A673 (cell line): ENCODE results near the gene SATB2. TPM values are rescaled to one million over a fixed set of nuclear protein-coding genes. Genes with fewer than 3 reads are reported as not detected.

Experiments used
- BruUV-seq: library from RNA; stranded (reverse); fragments of 400-500 nt; replicated peaks from 2 replicates; lab custom pipeline; 2021; lab: Mats Ljungman, UMichigan
- CTCF ChIA-PET: fragments of 300-600 bp; sonication (Branson Sonifier 250); formaldehyde crosslinking; loops from one replicate; lab custom pipeline; 2022; ENCODE audit warnings: antibody characterized with exemption; lab: Charles Lee
- POLR2A ChIA-PET: fragments of 300-600 bp; sonication (Branson Sonifier 250); formaldehyde crosslinking; loops from one replicate; lab custom pipeline; 2022; ENCODE audit warnings: antibody characterized with exemption; ENCODE audit not compliant: low non-redundant PET; lab: Charles Lee
- DNase-seq: peaks from one replicate; pipeline ENCODE4 v3.0.0-alpha.2; 2015; ENCODE audit warnings: low spot score
- H3K27ac ChIP-seq: fragments of 200-600 bp; sonication (generic); 2 replicates; pipeline ENCODE4 v1.5.1; 2016; ENCODE audit warnings: mixed run types, low read depth, mild to moderate bottlenecking, mixed read lengths, antibody characterized with exemption, low read length; ENCODE audit not compliant: poor library complexity, severe bottlenecking
- H3K27me3 ChIP-seq: fragments of 200-600 bp; sonication (generic); replicated peaks from 2 replicates; pipeline ENCODE4 v1.6.1; 2017; ENCODE audit warnings: mixed run types, low read depth, mild to moderate bottlenecking, mixed read lengths, antibody characterized with exemption, low read length; ENCODE audit not compliant: insufficient read depth, poor library complexity
- H3K36me3 ChIP-seq: fragments of 200-600 bp; sonication (generic); 2 replicates; pipeline ENCODE4 v1.6.1; 2016; ENCODE audit warnings: mixed run types, mild to moderate bottlenecking, mixed read lengths, antibody characterized with exemption, low read length; ENCODE audit not compliant: insufficient read depth, poor library complexity, severe bottlenecking
- H3K4me1 ChIP-seq: fragments of 200-600 bp; sonication (generic); 2 replicates; pipeline ENCODE4 v1.6.1; 2017; ENCODE audit warnings: mixed run types, mild to moderate bottlenecking, mixed read lengths, antibody characterized with exemption, low read length; ENCODE audit not compliant: insufficient read depth, poor library complexity, severe bottlenecking
- H3K4me3 ChIP-seq: fragments of 200-600 bp; sonication (generic); 2 replicates; pipeline ENCODE4 v1.5.1; 2016; ENCODE audit warnings: low read depth, mixed run types, mild to moderate bottlenecking, mixed read lengths, low read length; ENCODE audit not compliant: poor library complexity, severe bottlenecking
- H3K9me3 ChIP-seq: fragments of 200-600 bp; sonication (generic); 2 replicates; pipeline ENCODE4 v1.6.1; 2016; ENCODE audit warnings: mixed run types, low read depth, mild to moderate bottlenecking, mixed read lengths, antibody characterized with exemption, low read length; ENCODE audit not compliant: poor library complexity, severe bottlenecking
- EZH2 ChIP-seq: fragments of 200-600 bp; sonication (generic); IDR thresholded peaks from 2 replicates; pipeline ENCODE4 v1.6.1; 2017; ENCODE audit warnings: borderline replicate concordance, low read depth, mild to moderate bottlenecking, mixed read lengths, antibody characterized with exemption, low read length; ENCODE audit not compliant: poor library complexity, severe bottlenecking
- intact Hi-C: fragments of 100-400 bp; cut with micrococcal nuclease; formaldehyde crosslinking; loops from one replicate; pipeline ENCODE4 v1.10.0; 2022; ENCODE audit not compliant: unreplicated experiment
- total RNA-seq: library from RNA; stranded (reverse); gene quantifications from 2 replicates; pipeline ENCODE4 v1.2.3, GENCODE V29; 2021
- TF ChIP-seq, protein P1 (sequence below): fragments of 300-800, 200-600 bp; sonication (generic); conservative IDR thresholded peaks from 2 replicates; pipeline ENCODE4 v1.5.1; 2017; ENCODE audit warnings: low read depth, mild to moderate bottlenecking, antibody characterized with exemption, low read length, moderate library complexity, mixed read lengths

SATB2 gene
- total RNA-seq, 1 experiment from 2014 or later, result 23.2 TPM

DNA sequence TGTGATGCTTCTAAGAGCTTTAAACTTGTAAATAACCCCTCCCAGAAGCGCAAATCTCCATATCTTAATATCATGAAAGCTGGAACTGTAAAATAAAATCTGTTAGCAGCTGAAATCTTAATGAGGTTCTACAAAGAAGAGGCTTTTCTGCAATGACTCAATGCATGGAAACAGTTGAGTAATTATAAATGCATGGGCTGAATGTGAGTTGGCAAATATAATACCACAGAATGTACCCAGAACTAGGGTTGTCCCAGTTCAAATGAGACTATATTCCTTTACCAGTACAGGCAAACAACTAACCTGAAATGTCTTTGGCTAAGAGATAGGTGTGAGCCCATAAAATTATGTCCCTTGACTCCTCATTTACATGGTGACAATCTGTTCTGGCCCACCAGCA, 52.9 kb downstream of the SATB2 start:
- no peak for DNase-seq
- Histone ChIP-seq H3K36me3 (no peaks in the 10 kb centered on the region), H3K27ac (no peak overlapping the region), H3K9me3 (no peaks in the 10 kb centered on the region), H3K4me3 (no peak overlapping the region), H3K4me1 (peaks cover 7% of the 10 kb centered on the region), H3K27me3 (no peaks in the 10 kb centered on the region)
- intact Hi-C loops, result loop anchor here (5.0 kb wide), 1 partner anchor 52 kb away; the partner anchor contains the start of gene SATB2
- ChIA-PET POLR2A (no interaction called here), CTCF (no interaction called here)
- no TSS peak for BruUV-seq
- TF ChIP-seq EZH2, result no peak
- TF ChIP-seq, protein P1, sequence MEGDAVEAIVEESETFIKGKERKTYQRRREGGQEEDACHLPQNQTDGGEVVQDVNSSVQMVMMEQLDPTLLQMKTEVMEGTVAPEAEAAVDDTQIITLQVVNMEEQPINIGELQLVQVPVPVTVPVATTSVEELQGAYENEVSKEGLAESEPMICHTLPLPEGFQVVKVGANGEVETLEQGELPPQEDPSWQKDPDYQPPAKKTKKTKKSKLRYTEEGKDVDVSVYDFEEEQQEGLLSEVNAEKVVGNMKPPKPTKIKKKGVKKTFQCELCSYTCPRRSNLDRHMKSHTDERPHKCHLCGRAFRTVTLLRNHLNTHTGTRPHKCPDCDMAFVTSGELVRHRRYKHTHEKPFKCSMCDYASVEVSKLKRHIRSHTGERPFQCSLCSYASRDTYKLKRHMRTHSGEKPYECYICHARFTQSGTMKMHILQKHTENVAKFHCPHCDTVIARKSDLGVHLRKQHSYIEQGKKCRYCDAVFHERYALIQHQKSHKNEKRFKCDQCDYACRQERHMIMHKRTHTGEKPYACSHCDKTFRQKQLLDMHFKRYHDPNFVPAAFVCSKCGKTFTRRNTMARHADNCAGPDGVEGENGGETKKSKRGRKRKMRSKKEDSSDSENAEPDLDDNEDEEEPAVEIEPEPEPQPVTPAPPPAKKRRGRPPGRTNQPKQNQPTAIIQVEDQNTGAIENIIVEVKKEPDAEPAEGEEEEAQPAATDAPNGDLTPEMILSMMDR, result no peak

DNA sequence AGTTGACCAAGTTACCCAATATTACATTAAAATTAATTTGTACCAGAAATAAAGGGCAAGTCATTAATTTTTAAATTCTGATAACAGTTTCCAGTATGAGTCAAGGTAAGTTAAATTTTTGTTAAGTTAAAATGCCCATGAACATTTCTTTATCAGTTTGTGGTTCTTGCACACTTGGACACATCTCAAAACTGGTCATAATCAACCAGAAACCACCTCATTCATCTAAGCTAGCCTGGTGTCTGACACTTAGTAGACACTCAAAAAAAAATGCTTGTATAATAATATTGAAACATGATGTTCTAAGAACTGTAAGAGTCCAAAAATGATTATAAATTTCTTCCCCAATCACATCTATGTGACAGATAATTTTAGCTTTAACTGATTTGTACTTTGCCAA, 62.4 kb downstream of the SATB2 start:
- no peak for DNase-seq
- CTCF ChIA-PET, result no interaction called here

DNA sequence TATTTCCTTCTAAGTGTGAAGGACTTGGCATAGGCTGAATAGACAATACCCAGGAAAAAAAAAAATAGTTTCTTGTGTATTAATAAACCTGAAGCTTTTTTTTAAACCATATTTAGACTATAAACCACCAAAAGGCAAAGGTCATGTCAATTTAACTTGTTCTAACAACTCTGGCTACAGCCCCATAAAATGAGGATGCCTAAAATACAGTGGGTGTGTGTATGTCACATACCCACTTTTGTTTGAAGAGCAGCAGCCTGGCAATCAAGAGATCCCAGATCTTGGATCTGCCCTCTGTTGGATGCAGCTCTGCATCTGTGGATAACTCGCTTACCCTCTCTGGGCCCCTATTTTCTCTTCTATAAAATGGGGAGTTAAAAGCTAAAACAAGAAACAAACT, 65.4 kb downstream of the SATB2 start:
- no peak for DNase-seq
- TF ChIP-seq, protein P1, result no peak
- TF ChIP-seq EZH2, result no peak
- Histone ChIP-seq H3K27ac (no peak overlapping the region), H3K27me3 (no peaks in the 10 kb centered on the region), H3K4me1 (no peaks in the 10 kb centered on the region), H3K9me3 (no peaks in the 10 kb centered on the region), H3K4me3 (no peak overlapping the region), H3K36me3 (no peaks in the 10 kb centered on the region)
- CTCF ChIA-PET, result no interaction called here
- BruUV-seq, result no TSS peak
- intact Hi-C loops, result no loop called here
- POLR2A ChIA-PET, result no interaction called here

More for the DNA sequence above, 62.4 kb downstream of the SATB2 start:
- no peaks in the 10 kb centered on the region for H3K9me3 ChIP-seq
- H3K4me3 ChIP-seq, result no peak overlapping the region
- H3K36me3 ChIP-seq, result no peaks in the 10 kb centered on the region
- TF ChIP-seq, protein P1, result no peak
- TF ChIP-seq EZH2, result no peak
- intact Hi-C loops, result no loop called here
- H3K4me1 ChIP-seq, result no peaks in the 10 kb centered on the region
- BruUV-seq, result no TSS peak
- POLR2A ChIA-PET, result no interaction called here
- no peaks in the 10 kb centered on the region for H3K27me3 ChIP-seq
- no peak overlapping the region for H3K27ac ChIP-seq
